Putamen (tissue), 1 donor: Measurements from ENCODE around the gene PSMD9.
"Not testable (repeated sequence)": the region's sequence is repeated elsewhere in the genome, so short reads cannot be mapped to it uniquely, and the experiment has no call there.

ENCODE experiments used
- DNase-seq: peaks from one replicate; pipeline ENCODE4 v3.0.0-alpha.2; 2016; ENCODE audit warnings: low spot score

Gene PSMD9, protein sequence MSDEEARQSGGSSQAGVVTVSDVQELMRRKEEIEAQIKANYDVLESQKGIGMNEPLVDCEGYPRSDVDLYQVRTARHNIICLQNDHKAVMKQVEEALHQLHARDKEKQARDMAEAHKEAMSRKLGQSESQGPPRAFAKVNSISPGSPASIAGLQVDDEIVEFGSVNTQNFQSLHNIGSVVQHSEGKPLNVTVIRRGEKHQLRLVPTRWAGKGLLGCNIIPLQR

DNA sequence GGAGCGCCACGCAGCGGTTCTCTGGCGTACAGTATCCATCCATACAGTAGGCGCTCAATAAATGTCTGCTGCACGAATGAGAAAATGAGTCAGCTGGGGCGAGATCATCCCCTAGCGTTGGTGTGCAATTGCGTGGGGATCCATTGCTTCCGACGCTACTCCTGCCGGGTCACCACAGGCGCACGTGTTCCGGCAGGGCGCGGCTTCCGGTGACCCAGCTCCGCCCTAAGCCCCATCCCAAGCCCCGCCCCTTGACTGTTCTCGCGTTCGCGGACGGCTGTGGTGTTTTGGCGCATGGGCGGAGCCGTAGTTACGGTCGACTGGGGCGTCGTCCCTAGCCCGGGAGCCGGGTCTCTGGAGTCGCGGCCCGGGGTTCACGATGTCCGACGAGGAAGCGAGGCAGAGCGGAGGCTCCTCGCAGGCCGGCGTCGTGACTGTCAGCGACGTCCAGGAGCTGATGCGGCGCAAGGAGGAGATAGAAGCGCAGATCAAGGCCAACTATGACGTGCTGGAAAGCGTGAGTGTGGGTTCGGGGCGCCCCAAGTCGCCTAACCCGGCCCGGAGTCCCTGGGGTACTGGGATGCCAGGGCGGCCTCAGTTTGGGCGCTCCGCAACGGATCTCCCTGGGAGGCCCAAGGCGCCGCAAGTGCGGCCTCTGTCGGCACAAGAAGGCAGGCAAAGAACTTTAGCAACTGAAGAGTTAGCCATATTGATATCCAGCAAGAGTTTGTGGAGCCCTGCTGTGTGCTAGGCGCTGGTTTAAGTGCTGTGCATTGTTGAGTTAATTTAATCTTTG lies at the start of gene PSMD9:
TSS of gene PSMD9 (plus strand) at position 313 of the 796 bp plus-strand sequence. CDS start at position 380, 67 bp downstream.
- peak; percentile 96 for DNase-seq

GRCh38 chr12:121839106-121839992 lies 49.2 kb upstream of the PSMD9 start:
- peak; percentile 92 for DNase-seq

DNA sequence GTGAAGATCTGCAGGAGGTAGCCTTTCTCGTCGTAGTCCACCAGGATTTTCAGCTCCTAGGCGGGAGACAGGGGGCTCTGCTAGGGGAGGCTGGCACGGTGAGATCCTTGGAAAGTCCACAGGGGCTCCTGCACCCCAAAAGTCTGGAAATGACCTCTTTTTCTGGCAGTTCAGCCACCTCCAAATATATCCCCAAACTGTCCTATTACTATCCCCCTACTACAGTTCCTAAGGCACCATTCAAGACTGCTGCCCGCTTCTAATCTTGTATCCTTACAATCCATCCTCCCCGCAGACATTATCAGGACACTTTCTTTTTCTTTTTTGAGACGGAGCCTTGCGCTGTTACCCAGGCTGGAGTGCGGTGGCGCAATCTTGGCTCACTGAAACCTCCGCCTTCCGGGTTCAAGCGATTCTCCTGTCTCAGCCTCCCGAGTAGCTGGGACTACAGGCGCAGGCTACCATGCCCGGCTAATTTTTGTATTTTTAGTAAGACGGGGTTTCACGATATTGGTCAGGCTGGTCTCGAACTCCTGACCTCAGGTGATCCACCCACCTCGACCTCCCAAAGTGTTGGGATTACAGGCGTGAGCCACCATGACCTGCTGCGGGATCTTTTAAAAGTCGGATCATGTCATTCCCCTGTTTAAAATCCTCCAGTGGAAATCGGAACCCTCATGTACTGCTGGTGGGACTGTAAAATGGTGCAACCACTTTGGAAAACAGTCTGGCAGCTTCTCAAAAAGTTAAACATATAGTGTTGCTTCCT lies 48.4 kb upstream of the PSMD9 start:
- DNase-seq: no peak

DNA sequence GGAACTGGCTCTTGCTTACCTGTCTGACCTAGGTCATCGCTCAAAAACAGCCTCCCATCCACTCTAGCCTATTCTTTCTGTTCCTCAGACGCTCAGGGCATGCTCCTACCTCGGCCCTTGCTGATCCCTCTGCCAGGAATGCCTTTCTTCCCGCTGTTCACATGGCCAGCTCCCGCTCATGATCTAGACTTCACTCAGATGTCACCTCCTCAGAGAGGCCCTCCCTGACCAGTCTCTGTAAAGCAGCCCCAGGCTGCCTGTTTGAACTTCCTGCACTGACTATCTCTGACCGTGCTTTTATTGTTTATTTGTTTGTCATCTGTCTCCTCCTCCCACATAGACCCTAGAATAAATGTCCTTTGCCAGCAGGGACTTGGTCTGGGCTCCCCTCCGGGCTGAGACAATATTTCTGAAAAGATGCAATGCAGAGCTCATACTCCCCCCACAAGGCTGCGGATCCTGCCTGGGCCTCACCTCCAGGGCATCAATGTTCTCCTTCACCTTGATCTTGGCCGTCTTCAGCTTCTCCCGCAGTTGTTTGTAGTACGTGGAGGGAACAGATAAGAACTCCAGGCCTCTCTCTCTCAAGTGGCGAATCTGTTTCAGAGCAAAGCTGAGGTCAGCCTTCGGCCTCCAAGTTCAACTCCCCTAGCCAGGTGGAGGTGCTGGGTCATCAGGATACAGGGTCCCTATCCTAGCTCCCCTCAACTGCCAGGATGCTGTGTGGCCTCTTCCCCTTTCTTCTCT lies 45.2 kb upstream of the PSMD9 start:
- DNase-seq: no peak

GRCh38 chr12:121845701-121846100 lies 42.9 kb upstream of the PSMD9 start:
- no peak for DNase-seq

DNA sequence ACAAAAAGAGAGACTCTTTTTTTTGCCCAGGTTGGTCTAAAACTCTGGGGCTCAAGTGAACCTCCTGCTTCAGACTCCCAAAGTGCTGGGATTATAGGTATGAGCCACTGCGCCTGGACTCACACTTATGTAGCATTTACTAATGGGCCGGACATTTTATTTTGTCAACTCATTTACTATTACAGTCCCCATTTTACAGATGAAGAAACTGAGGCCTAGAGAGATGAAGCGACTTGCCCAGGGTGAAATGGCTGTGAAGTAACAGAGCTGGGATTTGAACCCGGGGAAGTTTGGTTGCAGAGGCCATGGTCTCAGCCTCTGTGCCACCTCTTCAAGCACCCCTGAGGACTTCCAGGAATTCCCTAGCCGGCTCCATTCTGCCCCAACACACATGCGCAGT lies 39.4 kb upstream of the PSMD9 start:
- DNase-seq: no peak

DNA sequence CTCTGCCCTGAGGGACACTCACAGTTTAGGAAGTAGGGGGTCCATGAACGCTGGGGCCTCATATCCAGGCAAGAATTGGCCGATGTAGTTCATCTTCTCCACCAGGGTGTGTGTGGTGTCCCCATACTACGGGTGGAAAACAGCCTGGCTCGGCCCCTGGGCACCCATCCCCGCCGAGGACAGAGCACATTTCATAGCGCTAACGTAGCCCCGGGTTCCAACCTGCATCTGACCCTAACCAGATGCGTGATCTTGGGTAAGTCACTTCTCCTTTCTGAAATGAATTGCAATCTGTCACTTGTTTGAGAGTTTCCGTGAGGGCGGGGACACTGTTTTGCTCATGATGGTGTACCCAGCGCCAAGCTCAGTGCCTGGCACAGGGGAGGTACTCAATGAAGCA lies 38.9 kb upstream of the PSMD9 start:
- DNase-seq: no peak

DNA sequence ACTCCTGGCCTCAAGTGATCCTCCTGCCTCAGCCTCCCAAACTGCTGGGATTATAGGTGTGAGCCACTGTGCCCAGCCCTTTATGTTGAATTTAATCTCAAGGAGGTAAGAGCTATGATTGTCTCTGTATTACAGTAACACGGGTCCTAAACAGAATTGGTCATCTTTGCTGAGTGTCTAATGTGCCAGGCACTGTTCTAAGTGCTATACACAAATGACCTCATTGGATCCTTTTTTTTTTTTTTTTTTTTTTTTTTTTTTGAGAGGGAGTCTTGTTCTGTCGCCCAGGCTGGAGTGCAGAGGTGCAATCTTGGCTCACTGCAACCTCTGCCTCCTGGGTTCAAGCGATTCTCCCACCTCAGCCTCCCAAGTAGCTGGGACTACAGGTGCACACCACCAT lies 36.2 kb upstream of the PSMD9 start:
- DNase-seq: not testable (repeated sequence)

DNA sequence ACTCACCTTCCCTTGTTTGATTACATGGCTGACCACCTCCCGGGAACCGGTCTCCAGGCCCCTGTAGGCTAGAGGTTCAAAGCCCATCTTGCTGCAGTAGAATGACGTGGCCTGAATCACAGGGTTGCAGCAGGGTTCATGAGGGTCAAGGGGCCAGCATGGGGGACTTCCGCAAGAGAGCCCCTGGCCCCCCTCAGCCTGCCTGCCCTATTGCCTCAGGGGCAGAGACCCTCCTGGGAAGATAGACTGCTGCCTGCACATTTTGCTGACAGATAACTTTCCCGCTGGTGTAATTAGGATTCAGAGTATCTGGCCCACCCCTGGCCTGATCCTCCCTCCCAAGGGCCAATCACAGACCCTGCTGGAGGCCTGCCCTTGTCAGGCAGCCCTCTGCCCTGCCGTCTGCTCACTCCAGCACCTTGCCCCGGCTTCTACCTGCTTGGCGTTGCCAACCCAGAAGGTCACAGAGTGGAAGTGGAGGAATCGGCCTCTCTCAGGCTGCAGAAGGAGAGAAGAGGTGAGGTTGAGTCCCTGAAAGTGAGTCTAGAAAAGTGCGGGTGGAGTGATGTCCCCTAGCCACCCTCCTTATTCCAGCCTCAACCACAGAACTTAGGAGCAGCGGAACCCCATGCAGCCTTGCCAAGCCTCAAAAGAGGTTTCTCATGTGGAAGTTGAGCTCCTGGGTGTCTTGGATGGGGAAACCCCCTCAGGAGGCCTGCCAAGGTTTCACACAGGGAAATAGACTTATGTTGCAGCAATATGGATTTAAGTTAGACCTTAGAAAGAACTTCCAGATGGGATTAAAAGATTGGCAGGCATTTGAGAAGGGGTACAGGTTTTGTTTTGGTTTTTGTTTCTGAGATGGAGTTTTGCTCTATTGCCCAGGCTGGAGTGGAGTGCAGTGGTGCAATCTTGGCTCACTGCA lies 31.0 kb upstream of the PSMD9 start:
- no peak for DNase-seq

- DNase-seq: no peak
These were observed 30.3 kb upstream of the PSMD9 start for GRCh38 chr12:121858318-121858661.

DNA sequence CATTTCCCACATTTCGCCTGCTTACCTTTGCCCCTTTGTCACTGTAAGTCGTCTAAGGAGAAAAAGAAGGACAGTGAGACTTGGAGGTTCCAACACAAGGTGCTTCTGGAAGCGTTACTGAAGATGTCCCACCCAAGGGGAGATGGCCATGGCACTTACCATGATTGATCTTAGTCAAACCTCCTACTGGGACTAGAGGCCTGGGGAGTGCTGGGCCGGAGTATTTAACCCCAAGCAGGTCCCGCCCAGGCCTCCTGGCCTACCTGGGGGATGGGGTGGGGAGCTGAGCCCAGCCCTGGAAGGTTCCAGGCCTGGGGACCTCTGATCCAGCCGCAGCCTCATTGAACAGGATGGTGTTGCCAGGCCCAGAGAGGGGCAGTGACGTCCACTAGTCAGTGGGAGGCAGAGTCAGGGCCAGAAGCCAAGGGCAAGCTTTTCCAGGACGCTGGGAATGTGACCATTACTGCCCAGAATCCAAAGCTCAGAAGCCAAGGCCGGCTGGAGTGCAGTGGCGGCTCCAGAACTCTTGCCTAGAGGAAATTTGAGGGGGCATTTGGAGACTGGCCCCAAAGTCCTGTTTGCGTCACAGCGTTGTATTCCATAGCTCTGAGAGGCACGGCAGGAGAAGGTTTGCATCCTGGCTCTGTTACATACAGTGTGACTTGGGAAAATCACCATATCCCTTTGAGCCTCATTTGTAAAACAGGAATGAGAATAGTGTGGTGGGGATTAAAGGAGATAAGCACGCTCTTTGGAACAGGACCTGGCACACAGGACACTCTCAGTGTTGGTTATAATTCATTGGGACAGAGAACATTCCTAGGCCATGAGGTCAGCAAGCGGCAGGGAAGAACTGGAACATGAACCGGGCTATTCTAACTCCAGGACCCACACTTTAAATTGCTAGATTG lies 29.7 kb upstream of the PSMD9 start, which contains the start of gene HPD:
TSS of gene HPD (minus strand) at position 198 of the 911 bp plus-strand sequence. CDS start at position 162, 36 bp downstream.
- no peak for DNase-seq

- DNase-seq: no peak
These were observed 28.3 kb upstream of the PSMD9 start for GRCh38 chr12:121860257-121860656.

- DNase-seq: not testable (repeated sequence)
These were observed 27.9 kb upstream of the PSMD9 start for GRCh38 chr12:121860699-121861098.

DNA sequence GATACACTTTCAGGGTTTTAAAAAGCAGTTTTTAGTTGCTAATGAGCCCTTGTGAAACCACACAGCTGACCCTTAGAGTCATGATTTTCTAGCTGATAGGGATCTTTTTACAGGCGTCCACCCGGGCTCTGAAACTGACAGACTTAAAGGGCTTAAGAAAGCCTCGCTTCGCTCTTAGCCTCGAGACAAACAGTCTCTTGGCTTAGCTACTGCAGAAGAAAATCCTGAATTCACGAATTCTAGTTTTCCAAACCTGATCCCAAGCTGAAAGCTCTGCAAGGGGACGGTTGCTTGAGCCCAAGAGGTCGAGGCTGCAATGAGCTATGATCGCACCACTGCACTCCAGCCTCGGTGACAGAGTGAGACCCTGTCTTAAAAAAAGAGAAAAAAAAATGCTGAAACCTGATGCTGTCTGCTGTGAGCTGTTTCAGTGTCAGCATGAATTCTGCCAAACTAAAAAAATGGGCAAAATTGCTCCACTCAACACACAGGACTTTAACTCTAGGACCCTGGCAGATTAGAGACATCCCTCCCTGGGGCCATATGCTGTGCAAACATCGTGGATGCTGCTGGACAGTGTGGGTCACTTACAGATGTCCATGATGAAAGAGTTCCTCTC lies 26.8 kb upstream of the PSMD9 start:
- no peak for DNase-seq

GRCh38 chr12:121866331-121866730 lies 22.3 kb upstream of the PSMD9 start:
- DNase-seq: no peak

DNA sequence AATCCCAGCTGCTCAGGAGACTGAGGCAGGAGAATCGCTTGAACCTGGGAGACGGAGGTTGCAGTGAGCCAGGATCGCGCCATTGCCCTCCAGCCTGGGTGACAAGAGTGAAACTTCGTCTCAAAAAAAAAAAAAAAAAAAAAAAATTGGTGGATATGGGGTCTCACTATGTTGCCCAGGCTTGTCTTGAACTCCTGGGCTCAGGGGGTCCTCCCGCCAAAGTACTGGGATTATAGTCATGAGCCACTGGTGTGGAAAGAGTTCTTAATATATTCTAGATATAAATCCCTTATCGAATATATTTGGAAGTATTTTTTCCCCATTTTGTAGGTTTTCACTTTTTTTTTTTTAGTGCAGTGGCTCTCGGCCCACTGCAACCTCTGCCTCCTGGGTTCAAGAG lies 19.4 kb upstream of the PSMD9 start:
- DNase-seq: not testable (repeated sequence)

DNA sequence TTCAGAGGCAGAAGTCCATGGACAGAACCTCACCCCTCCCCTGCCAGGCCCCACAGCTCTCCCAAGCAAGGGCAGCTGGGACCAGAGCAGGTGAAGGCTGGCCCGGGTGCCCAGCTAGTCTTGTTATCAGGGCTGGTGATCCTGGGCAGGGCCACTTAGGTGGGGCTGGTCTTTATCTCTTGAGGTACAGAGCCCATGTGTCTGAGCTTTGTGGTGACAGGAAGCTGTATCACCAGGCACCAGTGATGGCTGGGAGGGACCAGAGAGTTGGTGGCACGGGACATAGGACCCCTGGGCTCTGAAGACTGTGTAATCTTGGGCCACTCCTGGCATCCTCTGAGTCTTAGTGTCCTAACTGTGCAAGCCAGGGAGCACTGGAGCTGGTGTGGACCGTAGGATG lies 17.1 kb upstream of the PSMD9 start:
- no peak for DNase-seq

GRCh38 chr12:121872546-121873215 lies 15.9 kb upstream of the PSMD9 start:
- DNase-seq: no peak
